SU-DHL-6 (cell line): ENCODE results near the gene UNC93B1.

Experiments
- CTCF ChIP-seq: fragments of 200-600 bp; sonication (generic); IDR thresholded peaks from one replicate; pipeline ENCODE4 v1.5.1; 2017; ENCODE audit warnings: antibody characterized with exemption, mild to moderate bottlenecking, low read length, moderate library complexity; ENCODE audit not compliant: insufficient read depth, poor library complexity, severe bottlenecking
- EZH2phosphoT487 ChIP-seq: fragments of 200-600 bp; sonication (generic), shearing (Covaris generic); conservative IDR thresholded peaks from 2 replicates; pipeline ENCODE4 v1.6.1; 2018; ENCODE audit warnings: mild to moderate bottlenecking, antibody characterized with exemption, low read length, moderate library complexity, mixed read lengths

GRCh38 chr11:68031144-68031464, 27.2 kb upstream of the UNC93B1 start:
- TF ChIP-seq CTCF (no peak), EZH2phosphoT487 (no peak)
